RWPE2 (cell line): ENCODE results near the gene UBE2E3.

Experiments used
- ATAC-seq: fragments of 200-7000 bp; cut with Tn5 transposase; 3 replicates; pipeline ENCODE4 v1.9.1; 2021; ENCODE audit warnings: low read depth
- DNase-seq: peaks from one replicate; pipeline ENCODE4 v3.0.0-alpha.2; 2020; ENCODE audit warnings: low spot score
- H3K27ac ChIP-seq: fragments of 450-650 bp; 2 replicates; pipeline ENCODE4 v1.5.1; 2017; ENCODE audit warnings: mild to moderate bottlenecking; ENCODE audit not compliant: poor library complexity, severe bottlenecking
- H3K27me3 ChIP-seq: fragments of 250-450 bp; sonication (Bioruptor Pico); 2 replicates; pipeline ENCODE4 v1.5.1; 2021; ENCODE audit warnings: mild to moderate bottlenecking, moderate library complexity; ENCODE audit not compliant: insufficient read depth, poor library complexity, severe bottlenecking
- H3K36me3 ChIP-seq: fragments of 250-450 bp; sonication (Bioruptor Pico); 2 replicates; pipeline ENCODE4 v1.5.1; 2020; ENCODE audit warnings: low read depth, mild to moderate bottlenecking, moderate library complexity
- H3K4me1 ChIP-seq: fragments of 250-450 bp; sonication (Bioruptor Pico); 2 replicates; pipeline ENCODE4 v1.5.1; 2021; ENCODE audit warnings: mild to moderate bottlenecking, moderate library complexity; ENCODE audit not compliant: insufficient read depth, poor library complexity, severe bottlenecking
- H3K4me3 ChIP-seq: fragments of 250-450 bp; sonication (Bioruptor Pico); 2 replicates; pipeline ENCODE4 v1.5.1; 2021; ENCODE audit warnings: mild to moderate bottlenecking, moderate library complexity; ENCODE audit not compliant: severe bottlenecking
- H3K9me3 ChIP-seq: fragments of 250-450 bp; sonication (Bioruptor Pico); 2 replicates; pipeline ENCODE4 v1.5.1; 2021; ENCODE audit warnings: mild to moderate bottlenecking, moderate library complexity; ENCODE audit not compliant: severe bottlenecking
- CTCF ChIP-seq: fragments of 450-650 bp; IDR thresholded peaks from one replicate; pipeline ENCODE4 v1.5.1; 2017; ENCODE audit warnings: mild to moderate bottlenecking, moderate library complexity; ENCODE audit not compliant: poor library complexity, severe bottlenecking

The UBE2E3 gene

DNA sequence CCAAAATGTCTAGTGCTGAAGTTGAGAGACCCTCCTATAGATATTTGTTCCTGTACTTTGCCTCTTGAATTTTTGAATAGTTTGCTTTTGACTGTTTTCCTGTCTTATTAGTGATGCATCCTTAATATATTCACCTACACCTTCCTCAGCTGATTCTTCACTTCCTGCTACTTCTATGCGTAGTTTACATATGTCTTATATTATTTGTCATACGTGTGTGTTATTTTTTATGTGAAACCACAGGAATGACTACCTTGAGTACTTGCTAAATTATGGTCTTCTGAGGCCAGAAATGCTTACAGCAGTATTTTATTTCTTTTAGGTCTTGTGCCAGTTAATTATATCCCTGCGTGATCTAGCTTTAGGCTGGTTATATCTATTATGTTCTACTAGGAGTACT lies 9.9 kb downstream of the UBE2E3 start:
- ATAC-seq (peak; percentile 94), DNase-seq (no peak)
- TF ChIP-seq CTCF, result no peak
- H3K4me1 ChIP-seq, result peaks cover 25% of the 10 kb centered on the region
- no peaks in the 10 kb centered on the region for H3K9me3 ChIP-seq
- H3K27me3 ChIP-seq, result no peaks in the 10 kb centered on the region
- H3K27ac ChIP-seq, result peak overlapping the region; percentile 76
- peaks cover 19% of the 10 kb centered on the region for H3K36me3 ChIP-seq
- no peak overlapping the region for H3K4me3 ChIP-seq

DNA sequence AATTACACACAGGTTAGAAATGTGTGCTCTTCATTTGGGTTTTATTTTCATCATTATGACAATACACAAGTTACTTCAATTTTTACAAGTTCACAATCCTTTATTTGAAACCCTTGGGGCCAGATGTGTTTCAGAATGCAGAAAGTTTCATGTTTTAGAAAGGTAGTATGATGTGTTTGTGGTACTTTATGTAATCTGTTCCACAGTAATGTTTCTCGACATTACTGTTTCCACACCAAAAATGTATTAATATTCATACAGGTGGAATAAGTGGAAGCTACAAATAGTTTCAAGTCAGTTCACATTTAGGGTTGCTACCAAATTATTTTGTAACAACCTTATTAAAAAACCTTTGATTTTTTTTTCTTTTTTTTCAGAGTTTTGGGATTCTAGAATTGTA lies 10.4 kb downstream of the UBE2E3 start:
- ATAC-seq, result no peak
- H3K4me1 ChIP-seq, result peaks cover 25% of the 10 kb centered on the region
- no peak for TF ChIP-seq CTCF
- H3K36me3 ChIP-seq, result peaks cover 19% of the 10 kb centered on the region
- DNase-seq, result no peak
- no peaks in the 10 kb centered on the region for H3K27me3 ChIP-seq
- H3K4me3 ChIP-seq, result no peak overlapping the region
- peak overlapping the region; percentile 76 for H3K27ac ChIP-seq
- no peaks in the 10 kb centered on the region for H3K9me3 ChIP-seq

- Histone ChIP-seq H3K9me3 (no peaks in the 10 kb centered on the region), H3K27me3 (no peaks in the 10 kb centered on the region), H3K36me3 (peaks cover 19% of the 10 kb centered on the region), H3K4me1 (peaks cover 25% of the 10 kb centered on the region), H3K27ac (peak overlapping the region; percentile 76), H3K4me3 (no peak overlapping the region)
- DNase-seq (no peak), ATAC-seq (no peak)
- no peak for TF ChIP-seq CTCF
These were observed 11.0 kb downstream of the UBE2E3 start for GRCh38 chr2:180991361-180991760.

GRCh38 chr2:180991820-180992219 lies 11.4 kb downstream of the UBE2E3 start:
- H3K4me1 ChIP-seq, result peaks cover 25% of the 10 kb centered on the region
- no peaks in the 10 kb centered on the region for H3K9me3 ChIP-seq
- no peaks in the 10 kb centered on the region for H3K27me3 ChIP-seq
- ATAC-seq, result no peak
- TF ChIP-seq CTCF, result no peak
- H3K27ac ChIP-seq, result no peak overlapping the region
- DNase-seq, result no peak
- H3K36me3 ChIP-seq, result peaks cover 19% of the 10 kb centered on the region
- H3K4me3 ChIP-seq, result no peak overlapping the region

DNA sequence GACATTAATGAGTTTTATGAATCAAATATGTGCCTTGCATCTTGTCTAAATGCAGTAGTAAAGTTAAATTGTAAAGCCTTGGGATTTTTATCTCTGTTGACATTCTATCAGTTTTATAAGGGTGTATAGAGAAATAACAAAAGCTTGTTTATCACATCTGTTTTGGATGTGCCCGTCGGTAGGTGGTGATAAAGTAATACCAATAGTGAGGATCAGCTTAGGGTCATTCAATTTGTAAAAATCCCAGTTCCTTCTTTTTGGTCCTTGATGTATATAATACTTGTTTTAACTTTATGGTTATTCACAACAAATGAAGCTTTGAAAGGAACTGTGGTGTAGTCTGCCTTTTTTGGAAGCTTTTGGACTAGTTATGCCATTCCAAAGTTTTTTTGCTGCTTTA lies 12.6 kb downstream of the UBE2E3 start:
- DNase-seq (no peak), ATAC-seq (no peak)
- Histone ChIP-seq H3K9me3 (no peaks in the 10 kb centered on the region), H3K4me3 (no peak overlapping the region), H3K4me1 (peaks cover 25% of the 10 kb centered on the region), H3K27ac (no peak overlapping the region), H3K27me3 (no peaks in the 10 kb centered on the region), H3K36me3 (peaks cover 19% of the 10 kb centered on the region)
- no peak for TF ChIP-seq CTCF
